Measurements from ENCODE around the gene PHYH.
"Not testable (repeated sequence)": the region's sequence is repeated elsewhere in the genome, so short reads cannot be mapped to it uniquely, and the experiment has no call there.

Gene PHYH

DNA sequence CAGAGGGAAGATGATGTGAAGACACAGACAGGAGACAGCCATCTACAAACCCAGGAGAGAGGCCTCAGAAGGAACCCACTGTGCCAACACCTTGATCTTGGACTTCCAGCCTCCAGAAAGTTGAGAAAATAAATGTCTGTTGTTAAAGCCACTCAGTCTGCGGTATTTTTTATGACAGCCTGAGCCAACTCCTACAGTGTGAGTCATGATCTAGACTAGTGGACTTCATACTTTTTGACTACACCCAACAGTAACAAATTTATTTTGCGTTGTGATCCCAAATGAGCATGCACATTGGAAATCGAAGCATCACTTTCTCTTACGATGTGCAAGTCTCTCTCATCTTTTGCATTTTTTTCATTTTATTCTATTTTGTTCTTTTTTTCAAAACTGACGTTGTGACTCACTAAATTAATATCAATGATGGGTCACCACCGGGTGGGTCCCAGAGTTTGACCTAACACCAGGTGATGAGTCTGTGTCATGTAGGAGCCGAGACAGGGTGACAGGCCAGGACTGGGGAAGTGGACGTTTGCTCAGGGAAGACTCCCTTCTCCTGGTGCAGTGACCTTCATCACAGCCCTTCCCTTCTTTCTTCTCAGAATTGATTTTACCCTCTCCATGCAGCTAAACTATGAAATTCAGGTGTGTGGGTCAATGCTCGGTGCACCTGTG is 28.9 kb downstream of the PHYH start:
- no peak for DNase-seq

DNA sequence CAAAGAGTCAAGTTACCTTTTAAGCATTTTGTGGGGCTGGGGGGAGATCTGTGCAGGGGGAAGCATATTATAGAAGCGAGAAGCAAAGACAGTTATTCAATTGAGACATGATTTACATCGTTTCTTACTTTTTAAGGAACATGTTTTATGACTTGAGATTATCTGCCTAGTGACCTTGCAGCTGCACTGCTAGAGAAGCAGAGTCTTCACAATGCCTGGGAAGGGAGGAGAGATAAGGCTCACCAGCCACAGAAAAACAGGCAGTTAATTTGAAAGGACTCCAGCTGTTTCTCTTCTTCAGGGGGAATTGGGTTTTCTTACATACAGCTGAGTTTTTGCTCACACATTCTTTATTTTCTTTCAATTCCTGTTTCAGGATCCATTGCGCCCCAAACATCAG is 31.0 kb downstream of the PHYH start:
- no peak for DNase-seq

DNA sequence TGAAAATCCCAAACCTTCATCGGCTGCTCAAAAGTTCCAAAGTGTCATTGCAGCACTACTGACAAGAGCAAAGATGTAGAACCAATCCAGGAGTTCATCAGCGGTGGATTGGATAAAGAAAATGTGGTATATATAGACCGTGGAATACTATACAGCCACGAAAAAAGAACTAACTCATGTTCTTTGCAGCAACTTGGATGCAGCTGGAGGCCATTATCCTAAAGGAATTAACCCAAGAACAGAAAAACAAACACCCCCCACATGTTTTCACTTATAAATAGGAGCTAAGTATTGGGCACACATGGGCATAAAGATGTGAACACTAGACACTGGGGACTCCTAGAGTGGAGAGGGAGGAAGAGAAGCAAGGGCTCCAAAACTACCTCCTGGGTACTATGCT is 31.6 kb downstream of the PHYH start:
- no peak for DNase-seq

DNA sequence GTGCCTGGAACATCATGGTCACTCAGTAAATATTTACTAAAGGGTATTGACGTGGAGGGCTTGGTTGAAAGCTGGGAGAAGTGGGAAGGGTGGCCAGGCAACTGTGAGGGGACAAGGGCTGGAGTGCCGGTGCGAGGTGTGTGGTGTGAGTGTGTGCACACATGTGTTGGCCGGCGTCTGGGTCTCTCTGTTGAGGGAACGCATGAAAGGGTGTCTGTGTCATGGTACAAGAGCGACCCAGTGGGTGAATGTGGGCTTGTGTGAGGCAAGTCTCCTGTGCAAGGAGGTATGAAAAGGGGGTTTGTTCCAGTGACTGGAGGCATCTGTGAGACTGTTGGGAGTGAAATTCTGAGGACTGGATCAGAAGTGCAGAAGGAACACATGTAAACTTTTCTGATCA is 36.3 kb downstream of the PHYH start:
- no peak for DNase-seq

DNA sequence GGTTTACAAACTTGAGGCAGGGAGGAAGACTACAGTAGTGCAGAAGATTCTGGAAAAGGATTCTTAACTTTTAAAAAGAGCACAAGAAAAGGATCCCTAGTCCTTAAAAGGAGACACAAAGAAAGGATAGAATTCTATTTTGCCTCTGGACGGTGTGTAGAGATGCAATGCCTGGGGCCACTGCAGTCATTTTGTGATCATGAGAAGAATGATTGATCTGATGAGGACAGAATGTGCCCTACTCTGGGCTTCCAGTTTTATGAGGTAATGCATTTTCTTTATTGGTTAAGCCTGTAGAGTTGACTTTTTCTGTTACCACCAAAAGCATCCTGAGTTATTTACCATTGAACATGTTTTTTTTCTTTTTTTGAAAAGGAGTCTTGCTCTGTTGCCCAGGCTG is 37.4 kb downstream of the PHYH start:
- no peak for DNase-seq

DNA sequence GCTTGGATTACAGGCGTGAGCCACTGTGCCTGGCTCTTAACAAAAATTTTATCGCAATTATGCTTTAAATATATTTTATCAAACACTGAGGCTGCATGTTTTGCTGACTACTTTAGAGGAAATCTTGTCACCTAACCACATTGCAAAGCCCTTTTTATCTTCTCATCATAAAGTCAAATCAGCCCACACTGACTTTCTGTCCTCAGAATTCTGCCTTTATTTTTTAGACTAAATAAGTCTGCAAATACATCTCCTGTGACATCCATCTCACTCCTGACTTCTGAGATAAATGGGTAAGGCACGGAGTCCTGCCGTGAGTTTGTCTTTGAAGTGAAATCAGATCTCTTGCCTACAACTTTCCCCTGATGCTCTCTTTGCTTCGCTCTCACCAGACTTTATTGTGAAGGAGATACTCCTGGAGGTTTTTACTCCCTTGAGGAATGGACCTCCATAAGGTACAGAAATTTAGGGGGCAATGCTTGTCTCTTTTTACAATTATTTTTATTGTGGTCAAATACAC is 42.2 kb downstream of the PHYH start:
- no peak for DNase-seq

DNA sequence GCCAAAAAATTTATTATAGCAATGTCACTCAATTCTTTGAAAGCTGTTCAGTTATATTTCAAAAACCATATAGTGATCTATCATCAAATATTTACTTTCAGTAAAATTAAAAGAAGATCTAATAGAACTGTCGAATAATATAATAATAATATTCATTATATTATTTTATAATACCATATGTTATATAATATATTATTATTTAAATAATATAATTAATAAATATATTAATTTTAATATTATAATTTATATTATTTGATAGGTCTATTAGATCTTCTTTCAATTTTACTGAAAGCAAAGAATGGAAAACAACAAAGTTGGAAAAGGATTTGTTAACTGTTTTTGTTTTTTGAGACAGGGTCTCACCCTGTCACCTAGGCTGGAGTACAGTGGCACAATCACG is 43.2 kb downstream of the PHYH start:
- DNase-seq = no peak

DNA sequence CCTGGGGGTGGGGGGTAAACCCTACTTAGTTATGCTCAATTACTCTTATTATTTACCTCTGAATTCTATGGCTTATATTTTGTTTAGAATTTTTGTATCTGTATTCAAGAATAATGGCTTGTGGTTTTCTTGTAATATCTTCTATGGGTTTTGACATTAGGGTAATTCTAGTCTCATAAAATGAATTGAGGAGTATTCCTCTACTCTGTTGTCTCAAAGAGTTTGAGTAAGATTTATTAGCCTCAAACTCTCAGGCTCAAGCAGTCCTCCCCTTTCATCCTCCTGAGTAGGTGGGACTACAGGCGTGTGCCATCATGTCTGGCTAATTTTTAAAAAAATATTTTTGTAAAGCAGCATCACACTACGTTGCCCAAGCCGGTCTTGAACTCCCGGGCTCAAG is 46.1 kb downstream of the PHYH start:
- no peak for DNase-seq

DNA sequence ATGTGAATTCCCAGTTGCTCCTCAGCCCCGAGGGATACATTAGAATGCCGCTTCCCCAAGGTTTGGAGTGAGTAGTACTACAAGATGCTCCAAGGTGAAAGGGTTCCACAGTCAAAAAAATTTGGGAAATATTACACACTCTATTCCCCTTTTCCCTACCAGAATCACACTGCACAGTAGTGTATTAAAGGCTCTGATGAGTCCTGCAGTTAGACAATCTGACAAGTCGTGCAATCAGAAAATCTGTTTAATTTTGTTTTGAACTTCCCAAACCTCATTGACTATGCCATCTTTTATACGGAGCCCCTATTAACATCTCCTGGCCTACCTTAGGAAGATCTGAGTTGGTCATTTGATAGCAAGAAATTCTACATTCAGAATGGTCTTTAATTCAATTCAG is 52.1 kb downstream of the PHYH start:
- no peak for DNase-seq

DNA sequence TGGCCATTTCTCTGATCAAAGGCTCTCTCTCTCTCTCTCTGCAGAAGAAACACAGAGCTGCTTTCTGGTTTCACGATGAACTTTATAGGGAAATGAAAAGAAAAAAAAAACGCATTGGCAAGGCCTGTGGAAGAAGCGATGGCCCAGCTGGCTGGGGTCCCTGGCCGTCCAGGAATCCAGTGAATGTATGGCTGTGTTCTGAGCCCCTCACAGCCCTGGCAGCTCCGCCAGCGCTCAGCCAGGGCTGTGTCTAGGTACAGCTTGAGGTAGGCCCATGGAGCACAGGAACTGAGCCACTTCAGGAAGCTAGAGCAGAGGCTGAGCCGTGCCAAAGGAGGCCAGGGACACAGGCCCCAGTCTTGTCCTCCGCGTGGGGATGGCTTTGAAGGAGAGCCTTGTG is 52.6 kb downstream of the PHYH start:
- no peak for DNase-seq

DNA sequence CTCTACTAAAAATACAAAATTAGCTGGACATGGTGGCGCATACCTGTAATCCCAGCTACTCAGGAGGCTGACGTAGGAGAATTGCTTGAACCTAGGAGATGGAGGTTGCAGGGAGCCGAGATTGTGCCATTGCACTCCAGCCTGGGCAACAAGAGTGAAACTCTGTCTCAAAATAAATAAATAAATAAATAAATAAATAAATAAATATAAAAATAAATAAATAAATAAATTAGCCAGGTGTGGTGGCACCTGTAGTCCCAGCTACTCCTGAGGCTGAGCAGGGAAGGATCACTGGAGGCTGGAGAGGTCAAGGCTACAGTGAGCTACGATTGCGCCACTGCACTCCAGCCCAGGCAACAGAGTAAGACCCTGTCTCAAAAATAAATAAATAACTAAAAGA is 57.6 kb downstream of the PHYH start:
- DNase-seq = not testable (repeated sequence)

DNA sequence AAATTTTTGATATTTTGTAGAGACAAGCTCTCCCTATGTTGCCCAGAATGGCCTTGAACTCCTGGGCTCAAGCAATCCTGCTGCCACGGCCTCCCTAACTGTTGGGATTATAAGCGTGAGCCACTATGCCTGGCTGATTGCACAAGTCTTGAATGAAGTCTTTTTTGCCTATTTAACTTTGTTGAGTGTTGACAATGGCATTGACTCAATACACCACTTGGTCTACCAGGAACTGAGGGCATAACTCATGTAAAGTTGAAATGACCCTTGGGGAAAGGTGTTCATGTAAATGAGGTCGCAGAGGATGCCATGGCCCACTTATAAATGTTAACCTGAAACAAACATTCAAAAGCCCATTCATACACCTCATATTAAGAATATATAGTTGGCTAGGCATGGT is 58.3 kb downstream of the PHYH start:
- DNase-seq = no peak

DNA sequence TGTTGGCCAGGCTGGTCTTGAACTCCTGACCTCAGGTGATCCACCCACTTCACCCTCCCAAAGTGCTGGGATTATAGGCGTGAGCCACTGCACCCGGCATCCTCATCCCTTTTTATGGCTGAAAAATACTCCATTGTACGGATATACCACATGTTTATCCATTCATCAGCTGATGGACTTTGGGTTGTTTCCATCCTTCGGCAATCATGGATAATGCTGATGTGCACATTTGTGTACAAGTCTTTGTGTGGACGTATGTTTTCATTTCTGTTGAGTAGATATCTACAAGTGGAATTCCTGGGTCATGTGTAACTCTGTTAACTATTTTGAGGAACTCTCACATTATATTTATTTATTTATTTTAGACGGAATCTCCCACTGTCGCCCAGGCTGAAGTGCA is 59.9 kb downstream of the PHYH start:
- DNase-seq = no peak

DNA sequence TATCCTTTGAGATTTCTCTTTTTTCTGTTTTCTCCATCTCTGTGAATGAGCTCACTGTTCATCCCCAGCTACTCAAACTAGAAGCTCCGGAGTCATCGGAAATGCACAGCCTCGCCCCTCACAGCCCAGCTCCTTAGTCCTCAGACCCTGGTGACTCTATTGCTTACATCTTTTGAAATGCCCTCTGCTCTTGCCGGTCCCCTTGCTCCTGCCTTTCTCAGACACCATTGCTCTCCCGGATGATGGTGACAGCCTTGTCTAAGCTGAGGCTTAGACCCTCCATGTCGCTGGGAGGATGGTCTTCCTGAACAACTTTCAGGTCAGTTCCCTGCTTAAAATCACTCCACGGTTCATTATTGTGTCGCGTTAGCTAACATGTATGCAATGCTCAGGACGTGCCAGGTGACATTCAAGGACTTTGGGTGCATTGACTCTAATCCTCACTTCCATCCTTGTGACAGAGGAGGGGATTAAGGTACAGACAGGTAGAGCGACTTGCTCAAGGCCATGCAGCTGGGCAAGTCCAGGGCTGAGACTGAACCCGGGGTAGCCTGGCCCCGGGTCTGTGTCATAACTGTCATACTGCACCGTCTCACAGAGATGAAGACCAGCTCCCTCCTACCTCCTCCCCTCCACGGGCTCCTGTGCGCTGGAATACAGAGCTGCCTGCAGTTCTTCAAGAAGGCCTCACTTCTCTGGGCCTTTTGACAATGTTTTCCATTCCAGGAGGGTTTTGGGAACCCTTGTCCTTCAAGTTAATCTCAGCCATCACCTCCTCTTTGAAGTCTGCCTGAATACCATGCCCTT is 61.4 kb downstream of the PHYH start:
- DNase-seq = no peak

DNA sequence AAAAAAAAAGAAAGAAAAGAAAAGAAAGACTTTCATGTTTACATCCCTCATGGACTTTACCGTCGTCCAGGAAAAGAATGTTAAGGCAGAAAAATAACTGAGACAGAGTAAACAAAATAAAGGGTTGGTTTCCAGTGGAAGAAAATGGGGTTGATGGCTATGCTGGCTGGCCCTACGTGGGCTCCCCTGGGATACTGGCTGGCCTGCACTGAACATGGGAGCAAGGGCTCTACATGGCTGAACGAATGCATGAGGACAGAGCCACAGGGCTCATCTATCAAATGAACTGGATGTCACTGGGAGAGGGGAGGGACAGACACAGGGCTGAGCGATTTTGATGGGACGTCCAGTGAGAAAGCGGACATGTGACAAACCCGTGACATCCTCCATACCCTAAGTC is 63.2 kb downstream of the PHYH start:
- no peak for DNase-seq

DNA sequence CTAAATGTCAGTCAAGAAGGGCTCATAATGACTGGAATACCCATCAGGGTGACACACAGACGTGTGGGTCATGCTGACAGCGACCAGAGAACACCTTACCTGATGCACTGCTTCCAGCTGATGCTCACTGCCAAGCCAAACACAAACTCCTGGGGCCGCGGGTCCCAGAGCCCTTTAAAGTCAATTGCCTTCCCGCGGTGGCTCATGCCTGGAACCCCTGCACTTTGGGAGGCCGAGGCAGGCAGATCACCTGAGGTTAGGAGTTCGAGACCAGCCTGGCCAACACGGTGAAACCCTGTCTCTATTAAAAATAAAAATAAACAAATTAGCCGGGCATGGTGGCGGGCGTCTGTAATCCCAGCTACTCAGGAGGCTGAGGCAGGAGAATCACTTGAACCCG is 65.1 kb downstream of the PHYH start:
- not testable (repeated sequence) for DNase-seq

DNA sequence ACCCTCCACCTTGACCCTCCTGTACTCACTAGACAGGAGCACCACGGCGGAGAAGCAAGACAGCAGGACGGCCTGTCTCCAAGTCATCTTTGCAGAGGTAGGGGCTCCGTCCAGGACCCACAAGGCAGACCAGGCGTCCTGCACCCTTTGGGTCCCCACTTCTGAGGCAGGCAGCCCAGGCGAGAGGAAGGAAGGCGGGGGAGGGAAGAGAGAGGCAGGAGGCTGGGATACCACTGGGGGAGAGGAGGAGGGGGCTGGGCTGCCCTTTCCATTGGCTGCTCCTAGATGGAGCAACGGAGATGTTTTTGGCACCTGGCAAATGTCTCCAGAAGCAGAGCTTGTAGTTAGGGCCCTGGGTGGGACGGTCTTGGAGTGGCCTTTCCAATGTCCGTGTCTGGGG is 65.7 kb downstream of the PHYH start, which contains the start of gene UCMA:
UCMA (minus strand) TSS at position 203 of the 400 bp plus-strand sequence; CDS start at position 87, 116 bp downstream.
- no peak for DNase-seq

DNA sequence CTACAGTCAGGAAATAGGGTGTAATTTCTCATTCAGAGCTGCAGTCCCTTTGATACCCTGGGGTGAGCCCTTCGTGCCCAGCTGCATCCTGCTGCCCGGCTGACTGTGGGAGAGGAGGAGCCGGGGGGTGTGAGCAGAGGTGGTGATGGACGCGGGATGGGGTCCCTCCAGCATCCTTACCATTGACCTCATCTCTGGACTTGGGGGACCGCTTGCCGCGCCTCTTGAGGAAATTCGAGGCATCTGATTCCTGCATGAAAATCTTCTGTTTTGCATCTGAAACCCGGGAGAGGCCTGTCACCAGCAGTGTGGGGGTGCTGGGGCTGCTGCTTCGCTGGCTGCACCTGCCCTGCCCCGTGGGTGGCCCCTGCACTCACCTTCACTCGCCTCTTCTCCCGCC is 66.5 kb downstream of the PHYH start:
- no peak for DNase-seq

DNA sequence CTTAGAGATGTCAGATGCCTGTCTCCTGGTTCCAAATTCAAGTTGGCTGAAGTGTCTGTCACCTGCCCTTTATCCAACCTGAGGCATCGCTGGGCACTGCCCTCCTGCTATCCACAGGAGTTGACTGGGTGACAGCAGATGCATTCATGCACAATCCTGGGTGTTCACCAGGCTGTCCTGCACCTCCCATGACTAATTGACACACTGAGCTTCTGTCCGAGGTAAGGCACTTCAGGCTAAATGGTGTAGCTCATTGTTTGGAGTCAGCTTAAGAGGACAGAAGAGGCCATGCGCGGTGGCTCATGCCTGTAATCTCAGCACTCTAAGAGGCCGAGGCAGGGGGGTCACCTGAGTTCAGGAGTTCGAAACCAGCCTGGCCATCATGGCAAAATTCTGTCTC is 68.1 kb downstream of the PHYH start:
- no peak for DNase-seq

DNA sequence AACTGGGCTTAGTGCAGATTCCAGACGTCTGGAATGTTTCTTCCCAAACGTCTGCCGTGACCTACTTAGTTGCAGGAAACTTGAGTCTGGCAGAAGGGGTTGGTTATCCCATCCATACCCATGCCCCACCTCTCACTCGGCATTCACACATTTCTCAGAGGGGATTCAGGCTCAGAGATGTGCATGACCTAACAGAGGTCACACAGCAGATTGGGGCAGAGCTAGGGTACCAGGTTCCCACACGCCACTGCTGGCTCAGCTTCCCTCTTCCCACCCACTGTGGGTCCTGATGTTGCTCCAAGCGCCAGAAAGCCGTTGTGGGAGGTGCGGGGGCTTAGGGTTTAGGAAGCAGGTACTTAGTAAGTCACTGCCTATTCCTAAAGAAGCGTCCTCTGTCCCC is 68.7 kb downstream of the PHYH start:
- DNase-seq = no peak
